ENCODE measurements around the gene C1orf115.

The C1orf115 gene

GRCh38 chr1:220669005-220669404 lies 21.2 kb upstream of the C1orf115 start:
- Histone ChIP-seq H3F3A (ENCODE audit: low read depth) (no peaks in the 10 kb centered on the region), H3K79me2 (ENCODE audit: insufficient read depth, low read length) (no peaks in the 10 kb centered on the region), H3K4me3 (ENCODE audit: low read length, poor library complexity, severe bottlenecking) (no peak overlapping the region), H4K20me1 (ENCODE audit: insufficient read depth, low read length, poor library complexity, severe bottlenecking) (no peaks in the 10 kb centered on the region), H2AFZ (ENCODE audit: low read length) (no peak overlapping the region), H3K9me3 (ENCODE audit: insufficient read depth, low read depth, low read length) (no peaks in the 10 kb centered on the region), H3K4me1 (ENCODE audit: insufficient read depth, low read length, poor library complexity, severe bottlenecking) (no peaks in the 10 kb centered on the region), H3K4me2 (ENCODE audit: low read depth, low read length, poor library complexity, severe bottlenecking) (no peak overlapping the region), H3K36me3 (ENCODE audit: insufficient read depth, low read length) (no peaks in the 10 kb centered on the region), H3K27me3 (ENCODE audit: insufficient read depth, low read length, poor library complexity, severe bottlenecking) (no peaks in the 10 kb centered on the region), H3K9me2 (replicated peaks; ENCODE audit: low read depth, low read length) (no peaks in the 10 kb centered on the region), H3K9ac (ENCODE audit: low read depth, low read length, poor library complexity, severe bottlenecking) (no peak overlapping the region)
- TF ChIP-seq EZH2phosphoT487 (IDR thresholded peaks at IDR 0.05; ENCODE audit: borderline replicate concordance) (no peak), CTCF (conservative IDR thresholded peaks at IDR 0.05; ENCODE audit: low read length) (no peak)

GRCh38 chr1:220670365-220670764 lies 19.8 kb upstream of the C1orf115 start:
- Histone ChIP-seq H3K9ac (ENCODE audit: low read depth, low read length, poor library complexity, severe bottlenecking) (no peak overlapping the region), H3K4me2 (ENCODE audit: low read depth, low read length, poor library complexity, severe bottlenecking) (no peak overlapping the region), H3K9me2 (replicated peaks; ENCODE audit: low read depth, low read length) (no peaks in the 10 kb centered on the region), H3K36me3 (ENCODE audit: insufficient read depth, low read length) (no peaks in the 10 kb centered on the region), H2AFZ (ENCODE audit: low read length) (no peak overlapping the region), H3K4me1 (ENCODE audit: insufficient read depth, low read length, poor library complexity, severe bottlenecking) (no peaks in the 10 kb centered on the region), H3K9me3 (ENCODE audit: insufficient read depth, low read depth, low read length) (no peaks in the 10 kb centered on the region), H3K27me3 (ENCODE audit: insufficient read depth, low read length, poor library complexity, severe bottlenecking) (no peaks in the 10 kb centered on the region), H3K79me2 (ENCODE audit: insufficient read depth, low read length) (no peaks in the 10 kb centered on the region), H4K20me1 (ENCODE audit: insufficient read depth, low read length, poor library complexity, severe bottlenecking) (no peaks in the 10 kb centered on the region), H3K4me3 (ENCODE audit: low read length, poor library complexity, severe bottlenecking) (no peak overlapping the region), H3F3A (ENCODE audit: low read depth) (no peaks in the 10 kb centered on the region)
- TF ChIP-seq EZH2phosphoT487 (IDR thresholded peaks at IDR 0.05; ENCODE audit: borderline replicate concordance) (no peak), CTCF (conservative IDR thresholded peaks at IDR 0.05; ENCODE audit: low read length) (no peak)

- Histone ChIP-seq H3K4me3 (ENCODE audit: low read length, poor library complexity, severe bottlenecking) (no peak overlapping the region), H3K9me3 (ENCODE audit: insufficient read depth, low read depth, low read length) (no peaks in the 10 kb centered on the region), H3K9me2 (replicated peaks; ENCODE audit: low read depth, low read length) (no peaks in the 10 kb centered on the region), H4K20me1 (ENCODE audit: insufficient read depth, low read length, poor library complexity, severe bottlenecking) (no peaks in the 10 kb centered on the region), H3K9ac (ENCODE audit: low read depth, low read length, poor library complexity, severe bottlenecking) (no peak overlapping the region), H3F3A (ENCODE audit: low read depth) (no peaks in the 10 kb centered on the region), H3K4me2 (ENCODE audit: low read depth, low read length, poor library complexity, severe bottlenecking) (no peak overlapping the region), H3K79me2 (ENCODE audit: insufficient read depth, low read length) (no peaks in the 10 kb centered on the region), H3K36me3 (ENCODE audit: insufficient read depth, low read length) (no peaks in the 10 kb centered on the region), H3K27me3 (ENCODE audit: insufficient read depth, low read length, poor library complexity, severe bottlenecking) (no peaks in the 10 kb centered on the region), H2AFZ (ENCODE audit: low read length) (no peak overlapping the region), H3K4me1 (ENCODE audit: insufficient read depth, low read length, poor library complexity, severe bottlenecking) (no peaks in the 10 kb centered on the region)
- TF ChIP-seq EZH2phosphoT487 (IDR thresholded peaks at IDR 0.05; ENCODE audit: borderline replicate concordance) (no peak), CTCF (conservative IDR thresholded peaks at IDR 0.05; ENCODE audit: low read length) (no peak)
Observed at GRCh38 chr1:220673921-220674320, 16.2 kb upstream of the C1orf115 start.
